ENCODE measurements around the gene CD7.

DNA sequence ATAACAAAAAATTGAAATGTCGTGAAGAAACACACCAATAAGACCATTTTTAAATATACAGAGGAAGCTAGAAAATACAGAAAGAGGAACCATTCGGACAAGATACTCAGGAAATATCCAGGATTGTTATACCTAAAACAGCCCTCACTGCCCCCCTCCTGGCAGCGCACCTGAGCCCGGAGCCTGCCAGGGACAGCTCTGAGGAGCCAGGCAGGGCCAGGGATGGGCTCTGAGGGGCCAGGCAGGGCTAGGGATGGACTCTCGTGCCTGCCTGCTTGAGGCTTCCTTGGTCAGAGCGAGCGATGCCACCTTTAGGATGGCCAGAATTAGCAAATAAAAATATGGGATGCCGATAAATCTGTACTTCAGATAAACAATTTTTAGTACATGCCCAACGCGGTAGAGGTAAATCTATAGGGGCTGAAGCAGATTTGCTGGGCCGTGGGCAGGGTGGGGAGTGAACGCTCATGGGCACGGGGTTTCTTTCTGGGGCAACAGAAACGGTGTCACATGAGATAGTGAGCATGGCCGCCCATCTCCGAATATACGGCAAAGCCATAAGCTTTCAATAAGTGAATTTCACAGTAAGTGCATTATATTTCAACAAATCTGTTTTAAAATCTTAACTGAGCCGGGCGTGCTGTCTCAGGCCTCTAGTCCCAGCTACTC is 25.7 kb downstream of the CD7 start:
- TF ChIP-seq NRF1 (IDR thresholded peaks at IDR 0.05; ENCODE audit: low read depth, low read length): no peak
- TF ChIP-seq, protein P1, sequence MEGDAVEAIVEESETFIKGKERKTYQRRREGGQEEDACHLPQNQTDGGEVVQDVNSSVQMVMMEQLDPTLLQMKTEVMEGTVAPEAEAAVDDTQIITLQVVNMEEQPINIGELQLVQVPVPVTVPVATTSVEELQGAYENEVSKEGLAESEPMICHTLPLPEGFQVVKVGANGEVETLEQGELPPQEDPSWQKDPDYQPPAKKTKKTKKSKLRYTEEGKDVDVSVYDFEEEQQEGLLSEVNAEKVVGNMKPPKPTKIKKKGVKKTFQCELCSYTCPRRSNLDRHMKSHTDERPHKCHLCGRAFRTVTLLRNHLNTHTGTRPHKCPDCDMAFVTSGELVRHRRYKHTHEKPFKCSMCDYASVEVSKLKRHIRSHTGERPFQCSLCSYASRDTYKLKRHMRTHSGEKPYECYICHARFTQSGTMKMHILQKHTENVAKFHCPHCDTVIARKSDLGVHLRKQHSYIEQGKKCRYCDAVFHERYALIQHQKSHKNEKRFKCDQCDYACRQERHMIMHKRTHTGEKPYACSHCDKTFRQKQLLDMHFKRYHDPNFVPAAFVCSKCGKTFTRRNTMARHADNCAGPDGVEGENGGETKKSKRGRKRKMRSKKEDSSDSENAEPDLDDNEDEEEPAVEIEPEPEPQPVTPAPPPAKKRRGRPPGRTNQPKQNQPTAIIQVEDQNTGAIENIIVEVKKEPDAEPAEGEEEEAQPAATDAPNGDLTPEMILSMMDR (IDR thresholded peaks at IDR 0.05): no peak
- TF ChIP-seq, protein P2, sequence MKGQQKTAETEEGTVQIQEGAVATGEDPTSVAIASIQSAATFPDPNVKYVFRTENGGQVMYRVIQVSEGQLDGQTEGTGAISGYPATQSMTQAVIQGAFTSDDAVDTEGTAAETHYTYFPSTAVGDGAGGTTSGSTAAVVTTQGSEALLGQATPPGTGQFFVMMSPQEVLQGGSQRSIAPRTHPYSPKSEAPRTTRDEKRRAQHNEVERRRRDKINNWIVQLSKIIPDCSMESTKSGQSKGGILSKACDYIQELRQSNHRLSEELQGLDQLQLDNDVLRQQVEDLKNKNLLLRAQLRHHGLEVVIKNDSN (IDR thresholded peaks at IDR 0.05; ENCODE audit: borderline replicate concordance, low read depth): no peak
- TF ChIP-seq POLR2AphosphoS5 (IDR thresholded peaks at IDR 0.05; ENCODE audit: low read depth, low read length): no peak
- no peak for TF ChIP-seq GATA2 (CRISPR knock-in tag; IDR thresholded peaks at IDR 0.05)
- TF ChIP-seq, protein P3, sequence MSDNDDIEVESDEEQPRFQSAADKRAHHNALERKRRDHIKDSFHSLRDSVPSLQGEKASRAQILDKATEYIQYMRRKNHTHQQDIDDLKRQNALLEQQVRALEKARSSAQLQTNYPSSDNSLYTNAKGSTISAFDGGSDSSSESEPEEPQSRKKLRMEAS (IDR thresholded peaks at IDR 0.05; ENCODE audit: low read depth): no peak
- TF ChIP-seq TEAD4 (IDR thresholded peaks at IDR 0.05; ENCODE audit: borderline replicate concordance, insufficient read depth): no peak
- TF ChIP-seq, protein P4, sequence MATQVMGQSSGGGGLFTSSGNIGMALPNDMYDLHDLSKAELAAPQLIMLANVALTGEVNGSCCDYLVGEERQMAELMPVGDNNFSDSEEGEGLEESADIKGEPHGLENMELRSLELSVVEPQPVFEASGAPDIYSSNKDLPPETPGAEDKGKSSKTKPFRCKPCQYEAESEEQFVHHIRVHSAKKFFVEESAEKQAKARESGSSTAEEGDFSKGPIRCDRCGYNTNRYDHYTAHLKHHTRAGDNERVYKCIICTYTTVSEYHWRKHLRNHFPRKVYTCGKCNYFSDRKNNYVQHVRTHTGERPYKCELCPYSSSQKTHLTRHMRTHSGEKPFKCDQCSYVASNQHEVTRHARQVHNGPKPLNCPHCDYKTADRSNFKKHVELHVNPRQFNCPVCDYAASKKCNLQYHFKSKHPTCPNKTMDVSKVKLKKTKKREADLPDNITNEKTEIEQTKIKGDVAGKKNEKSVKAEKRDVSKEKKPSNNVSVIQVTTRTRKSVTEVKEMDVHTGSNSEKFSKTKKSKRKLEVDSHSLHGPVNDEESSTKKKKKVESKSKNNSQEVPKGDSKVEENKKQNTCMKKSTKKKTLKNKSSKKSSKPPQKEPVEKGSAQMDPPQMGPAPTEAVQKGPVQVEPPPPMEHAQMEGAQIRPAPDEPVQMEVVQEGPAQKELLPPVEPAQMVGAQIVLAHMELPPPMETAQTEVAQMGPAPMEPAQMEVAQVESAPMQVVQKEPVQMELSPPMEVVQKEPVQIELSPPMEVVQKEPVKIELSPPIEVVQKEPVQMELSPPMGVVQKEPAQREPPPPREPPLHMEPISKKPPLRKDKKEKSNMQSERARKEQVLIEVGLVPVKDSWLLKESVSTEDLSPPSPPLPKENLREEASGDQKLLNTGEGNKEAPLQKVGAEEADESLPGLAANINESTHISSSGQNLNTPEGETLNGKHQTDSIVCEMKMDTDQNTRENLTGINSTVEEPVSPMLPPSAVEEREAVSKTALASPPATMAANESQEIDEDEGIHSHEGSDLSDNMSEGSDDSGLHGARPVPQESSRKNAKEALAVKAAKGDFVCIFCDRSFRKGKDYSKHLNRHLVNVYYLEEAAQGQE (IDR thresholded peaks at IDR 0.05; ENCODE audit: low read depth, low read length): no peak
- no peak for TF ChIP-seq EZH2phosphoT487 (IDR thresholded peaks at IDR 0.05; ENCODE audit: borderline replicate concordance, low read depth)
- TF ChIP-seq EP300 (IDR thresholded peaks at IDR 0.05; ENCODE audit: borderline replicate concordance in 1 of 2, low read depth in 1 of 2, low read length in 1 of 2): no peak
- no peak for TF ChIP-seq RCOR1 (IDR thresholded peaks at IDR 0.05; ENCODE audit: low read length)

Data from SK-N-SH (cell line).